ENCODE measurements around the gene CTDSP2. TPM values are rescaled to one million over a fixed set of nuclear protein-coding genes. Genes with fewer than 3 reads are reported as not detected.

Gene CTDSP2
- total and polyA plus RNA-seq, 2 donors (not counting 3 experiments of a cell fraction or from before 2014, with no cell fraction given): 142 to 146 TPM

GRCh38 chr12:57885207-57885606 is 38.7 kb upstream of the CTDSP2 start:
- Histone ChIP-seq H4K20me1 (replicated peaks; ENCODE audit: control insufficient read depth, extremely low read depth, insufficient read depth, low read length) (no peaks in the 10 kb centered on the region), H2AFZ (ENCODE audit: low read depth, low read length) (no peak overlapping the region), H3K27me3 (ENCODE audit: control insufficient read depth in 2 of 2, insufficient read depth in 2 of 2, low read length in 2 of 2) (peaks cover 0 to 2% of the 10 kb centered on the region in 2 experiments), H3K9me1 (replicated peaks; ENCODE audit: control insufficient read depth, extremely low read depth, insufficient read depth, low read length) (no peaks in the 10 kb centered on the region), H3K9me3 (replicated peaks; ENCODE audit: control insufficient read depth, insufficient read depth, low read length) (no peaks in the 10 kb centered on the region), H3K9ac (replicated peaks; ENCODE audit: extremely low read depth, insufficient read depth, low read length) (no peak overlapping the region), H3K4me1 (ENCODE audit: control insufficient read depth, extremely low read depth, insufficient read depth, low read length) (peaks cover 17% of the 10 kb centered on the region), H3K4me2 (ENCODE audit: insufficient read depth, low read length) (no peak overlapping the region), H3K79me2 (ENCODE audit: control insufficient read depth, insufficient read depth, low read length) (no peaks in the 10 kb centered on the region), H3K4me3 (replicated peaks in 1 of 3; ENCODE audit: insufficient read depth in 1 of 3, low read depth in 1 of 3, low read length in 3 of 3) (no peak overlapping the region), H3K27ac (ENCODE audit: insufficient read depth, low read depth, low read length) (no peak overlapping the region), H3K36me3 (ENCODE audit: control insufficient read depth in 2 of 2, extremely low read depth in 1 of 2, insufficient read depth in 2 of 2, low read length in 2 of 2) (no peaks in the 10 kb centered on the region)
- TF ChIP-seq MYC (IDR thresholded peaks at IDR 0.05; ENCODE audit: low read depth, low read length) (no peak), FOS (IDR thresholded peaks at IDR 0.05; ENCODE audit: borderline replicate concordance, insufficient read depth, low read length) (no peak), CTCF (IDR thresholded peaks at IDR 0.05; ENCODE audit: extremely low read depth in 1 of 2, insufficient read depth in 1 of 2, low read depth in 1 of 2, low read length in 2 of 2) (no peak), GATA2 (IDR thresholded peaks at IDR 0.05; ENCODE audit: insufficient read depth, insufficient read length, low read depth, low read length) (no peak), JUN (IDR thresholded peaks at IDR 0.05; ENCODE audit: borderline replicate concordance, insufficient read depth, insufficient read length, low read depth) (no peak), MAX (IDR thresholded peaks at IDR 0.05; ENCODE audit: insufficient read depth, insufficient read length) (no peak)
- FAIRE-seq (no peak), DNase-seq (ENCODE audit: low read depth, low spot score) (no peak)
- BruUV-seq (replicated peaks): no TSS peak
- CTCF ChIA-PET: no interaction called here
- dilution Hi-C loops (cut with MboI; ENCODE audit: extremely low pct_ligation_motif_present, low sequenced_read_pairs): no loop called here
- POLR2A ChIA-PET: no interaction called here
- intact Hi-C loops (cut with micrococcal nuclease): no loop called here

- Histone ChIP-seq H3K4me3 (replicated peaks in 1 of 3; ENCODE audit: insufficient read depth in 1 of 3, low read depth in 1 of 3, low read length in 3 of 3) (no peak overlapping the region), H3K9me3 (replicated peaks; ENCODE audit: control insufficient read depth, insufficient read depth, low read length) (no peaks in the 10 kb centered on the region), H4K20me1 (replicated peaks; ENCODE audit: control insufficient read depth, extremely low read depth, insufficient read depth, low read length) (no peaks in the 10 kb centered on the region), H2AFZ (ENCODE audit: low read depth, low read length) (no peak overlapping the region), H3K4me2 (ENCODE audit: insufficient read depth, low read length) (no peak overlapping the region), H3K27me3 (ENCODE audit: control insufficient read depth in 2 of 2, insufficient read depth in 2 of 2, low read length in 2 of 2) (peaks cover 0 to 2% of the 10 kb centered on the region in 2 experiments), H3K79me2 (ENCODE audit: control insufficient read depth, insufficient read depth, low read length) (no peaks in the 10 kb centered on the region), H3K36me3 (ENCODE audit: control insufficient read depth in 2 of 2, extremely low read depth in 1 of 2, insufficient read depth in 2 of 2, low read length in 2 of 2) (no peaks in the 10 kb centered on the region), H3K27ac (ENCODE audit: insufficient read depth, low read depth, low read length) (no peak overlapping the region), H3K9ac (replicated peaks; ENCODE audit: extremely low read depth, insufficient read depth, low read length) (no peak overlapping the region), H3K9me1 (replicated peaks; ENCODE audit: control insufficient read depth, extremely low read depth, insufficient read depth, low read length) (no peaks in the 10 kb centered on the region), H3K4me1 (ENCODE audit: control insufficient read depth, extremely low read depth, insufficient read depth, low read length) (peaks cover 13% of the 10 kb centered on the region)
- ChIA-PET POLR2A (no interaction called here), CTCF (no interaction called here)
- BruUV-seq (replicated peaks): no TSS peak
- TF ChIP-seq CTCF (IDR thresholded peaks at IDR 0.05; ENCODE audit: extremely low read depth in 1 of 2, insufficient read depth in 1 of 2, low read depth in 1 of 2, low read length in 2 of 2) (no peak), JUN (IDR thresholded peaks at IDR 0.05; ENCODE audit: borderline replicate concordance, insufficient read depth, insufficient read length, low read depth) (no peak), POLR2A (IDR thresholded peaks at IDR 0.05; ENCODE audit: low read depth, low read length) (no peak), GATA2 (IDR thresholded peaks at IDR 0.05; ENCODE audit: insufficient read depth, insufficient read length, low read depth, low read length) (no peak), FOS (IDR thresholded peaks at IDR 0.05; ENCODE audit: borderline replicate concordance, insufficient read depth, low read length) (no peak), MAX (IDR thresholded peaks at IDR 0.05; ENCODE audit: insufficient read depth, insufficient read length) (no peak), POLR2AphosphoS5 (IDR thresholded peaks at IDR 0.05; ENCODE audit: insufficient read depth, low read depth, low read length) (no peak), EZH2 (IDR thresholded peaks at IDR 0.05; ENCODE audit: borderline replicate concordance, low read depth, low read length, severe bottlenecking) (no peak), MYC (IDR thresholded peaks at IDR 0.05; ENCODE audit: low read depth, low read length) (no peak)
- DNase-seq (ENCODE audit: low read depth, low spot score) (no peak), FAIRE-seq (no peak)
- intact Hi-C loops (cut with micrococcal nuclease) (no loop called here), dilution Hi-C loops (cut with MboI; ENCODE audit: extremely low pct_ligation_motif_present, low sequenced_read_pairs) (no loop called here)
These were observed 37.2 kb upstream of the CTDSP2 start for GRCh38 chr12:57883700-57884099.
